ENCODE data around the gene PHLDA2.
A peak's percentile ranks its signal among the peaks of the same experiment; 100 is the strongest.

PHLDA2 gene

DNA sequence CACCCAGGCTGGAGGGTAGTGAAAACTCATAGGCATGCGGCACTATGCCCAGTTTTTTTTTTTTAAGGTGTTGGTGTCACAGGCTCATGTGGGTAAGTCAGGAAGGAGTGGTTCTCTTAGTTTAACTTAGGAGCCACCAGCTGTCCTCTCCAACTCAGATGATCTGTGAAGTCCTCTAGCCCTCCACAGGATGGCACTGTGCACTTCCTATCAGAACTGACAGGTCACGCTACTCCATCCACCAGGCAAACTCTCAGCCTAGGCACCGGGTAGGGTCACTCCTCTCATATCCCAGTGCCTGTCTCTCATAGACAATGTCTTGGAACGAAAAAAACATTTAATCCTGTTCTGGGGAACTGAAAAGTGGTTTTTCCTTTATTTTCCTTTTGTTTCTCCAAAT is 46.4 kb upstream of the PHLDA2 start:
- DNase-seq (peak; percentile 41), ATAC-seq (ENCODE audit: insufficient read depth, low read depth) (peak; percentile 87)
- H3K9ac ChIP-seq (ENCODE audit: low read depth, low read length), result no peak overlapping the region
- H3K36me3 ChIP-seq (ENCODE audit: insufficient read depth, low read length), result peaks cover 88% of the 10 kb centered on the region
- no peaks in the 10 kb centered on the region for H3K4me1 ChIP-seq (ENCODE audit: insufficient read depth, low read length)
- H2AFZ ChIP-seq (ENCODE audit: low read depth, low read length), result no peak overlapping the region
- H4K20me1 ChIP-seq (ENCODE audit: insufficient read depth, low read length), result peaks cover 75% of the 10 kb centered on the region
- no peak overlapping the region for H3K4me2 ChIP-seq (ENCODE audit: insufficient read depth, low read length)
- no peaks in the 10 kb centered on the region for H3K27me3 ChIP-seq (ENCODE audit: insufficient read depth, low read length, poor library complexity)
- no peaks in the 10 kb centered on the region for H3K9me3 ChIP-seq (ENCODE audit: insufficient read depth, low read length, severe bottlenecking)
- H3K4me3 ChIP-seq (ENCODE audit: low read depth in 1 of 2, low read length in 2 of 2), result no peak overlapping the region
- TF ChIP-seq, protein P1, sequence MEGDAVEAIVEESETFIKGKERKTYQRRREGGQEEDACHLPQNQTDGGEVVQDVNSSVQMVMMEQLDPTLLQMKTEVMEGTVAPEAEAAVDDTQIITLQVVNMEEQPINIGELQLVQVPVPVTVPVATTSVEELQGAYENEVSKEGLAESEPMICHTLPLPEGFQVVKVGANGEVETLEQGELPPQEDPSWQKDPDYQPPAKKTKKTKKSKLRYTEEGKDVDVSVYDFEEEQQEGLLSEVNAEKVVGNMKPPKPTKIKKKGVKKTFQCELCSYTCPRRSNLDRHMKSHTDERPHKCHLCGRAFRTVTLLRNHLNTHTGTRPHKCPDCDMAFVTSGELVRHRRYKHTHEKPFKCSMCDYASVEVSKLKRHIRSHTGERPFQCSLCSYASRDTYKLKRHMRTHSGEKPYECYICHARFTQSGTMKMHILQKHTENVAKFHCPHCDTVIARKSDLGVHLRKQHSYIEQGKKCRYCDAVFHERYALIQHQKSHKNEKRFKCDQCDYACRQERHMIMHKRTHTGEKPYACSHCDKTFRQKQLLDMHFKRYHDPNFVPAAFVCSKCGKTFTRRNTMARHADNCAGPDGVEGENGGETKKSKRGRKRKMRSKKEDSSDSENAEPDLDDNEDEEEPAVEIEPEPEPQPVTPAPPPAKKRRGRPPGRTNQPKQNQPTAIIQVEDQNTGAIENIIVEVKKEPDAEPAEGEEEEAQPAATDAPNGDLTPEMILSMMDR (IDR thresholded peaks at IDR 0.05; ENCODE audit: borderline replicate concordance, extremely low read depth, low read length, poor library complexity, severe bottlenecking), result peak; percentile 58
- no peak for TF ChIP-seq EZH2 (IDR thresholded peaks at IDR 0.05; ENCODE audit: borderline replicate concordance, low read depth, low read length, severe bottlenecking)
- peaks cover 95% of the 10 kb centered on the region for H3K79me2 ChIP-seq (ENCODE audit: insufficient read depth, low read length)
- no peak overlapping the region for H3K27ac ChIP-seq (ENCODE audit: low read length)

DNA sequence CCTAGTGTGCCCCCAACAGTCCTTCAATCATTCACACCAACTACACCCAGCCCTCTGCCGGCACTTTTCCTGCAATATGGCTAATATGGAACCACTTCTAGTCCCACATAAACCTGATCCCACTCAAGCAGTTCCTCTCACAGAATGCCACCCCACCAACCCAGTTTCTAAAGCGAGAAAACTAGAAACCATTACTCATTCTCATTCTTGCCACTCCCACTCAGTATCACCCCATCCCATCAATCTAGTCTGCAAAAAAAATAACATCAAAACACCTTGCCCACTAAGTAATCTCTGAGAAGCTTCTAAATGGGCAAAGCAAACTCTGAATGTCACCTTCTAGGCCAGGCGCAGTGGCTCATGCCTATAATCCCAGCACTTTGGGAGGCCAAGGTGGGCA is 45.1 kb upstream of the PHLDA2 start:
- ATAC-seq (ENCODE audit: insufficient read depth, low read depth) (no peak), DNase-seq (no peak)
- no peaks in the 10 kb centered on the region for H3K9me3 ChIP-seq (ENCODE audit: insufficient read depth, low read length, severe bottlenecking)
- H2AFZ ChIP-seq (ENCODE audit: low read depth, low read length), result no peak overlapping the region
- no peak for TF ChIP-seq EZH2 (IDR thresholded peaks at IDR 0.05; ENCODE audit: borderline replicate concordance, low read depth, low read length, severe bottlenecking)
- TF ChIP-seq, protein P1 (IDR thresholded peaks at IDR 0.05; ENCODE audit: borderline replicate concordance, extremely low read depth, low read length, poor library complexity, severe bottlenecking), result no peak
- peaks cover 95% of the 10 kb centered on the region for H3K79me2 ChIP-seq (ENCODE audit: insufficient read depth, low read length)
- no peaks in the 10 kb centered on the region for H3K27me3 ChIP-seq (ENCODE audit: insufficient read depth, low read length, poor library complexity)
- no peak overlapping the region for H3K4me2 ChIP-seq (ENCODE audit: insufficient read depth, low read length)
- H3K4me3 ChIP-seq (ENCODE audit: low read depth in 1 of 2, low read length in 2 of 2), result no peak overlapping the region
- H3K27ac ChIP-seq (ENCODE audit: low read length), result no peak overlapping the region
- peaks cover 99% of the 10 kb centered on the region for H3K36me3 ChIP-seq (ENCODE audit: insufficient read depth, low read length)
- no peaks in the 10 kb centered on the region for H3K4me1 ChIP-seq (ENCODE audit: insufficient read depth, low read length)
- no peak overlapping the region for H3K9ac ChIP-seq (ENCODE audit: low read depth, low read length)
- peaks cover 72% of the 10 kb centered on the region for H4K20me1 ChIP-seq (ENCODE audit: insufficient read depth, low read length)

DNA sequence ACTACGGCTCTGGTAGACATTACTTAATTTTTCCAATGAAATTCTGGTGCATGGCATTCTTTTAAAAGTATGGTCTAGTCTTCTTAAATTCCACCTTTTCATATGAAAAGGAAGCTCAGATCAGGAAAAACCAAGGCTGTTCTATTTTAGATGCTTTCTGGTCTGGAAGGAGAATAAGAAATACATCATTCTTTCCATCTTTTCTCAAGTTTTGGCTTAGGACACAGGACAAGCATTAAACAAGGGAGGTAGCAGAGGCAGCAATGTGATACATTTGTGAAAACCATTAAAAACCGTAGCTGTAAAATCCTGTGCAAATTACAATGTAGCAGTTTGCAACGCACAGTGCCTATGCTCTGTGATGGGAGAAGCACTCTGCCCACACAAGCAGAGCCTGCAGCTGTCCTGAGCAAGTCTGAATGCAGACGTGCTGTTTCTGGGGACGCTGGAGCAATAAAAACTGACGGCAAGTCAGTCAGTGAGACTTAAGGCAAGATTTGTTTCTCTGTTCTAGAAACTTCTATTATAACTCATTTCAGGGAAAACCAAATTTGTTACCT is 39.2 kb upstream of the PHLDA2 start:
- H3K36me3 ChIP-seq (ENCODE audit: insufficient read depth, low read length), result peaks cover 97% of the 10 kb centered on the region
- no peak overlapping the region for H3K4me3 ChIP-seq (ENCODE audit: low read depth in 1 of 2, low read length in 2 of 2)
- H3K79me2 ChIP-seq (ENCODE audit: insufficient read depth, low read length), result peaks cover 90% of the 10 kb centered on the region
- no peaks in the 10 kb centered on the region for H3K4me1 ChIP-seq (ENCODE audit: insufficient read depth, low read length)
- TF ChIP-seq, protein P1 (IDR thresholded peaks at IDR 0.05; ENCODE audit: borderline replicate concordance, extremely low read depth, low read length, poor library complexity, severe bottlenecking), result no peak
- no peak for TF ChIP-seq EZH2 (IDR thresholded peaks at IDR 0.05; ENCODE audit: borderline replicate concordance, low read depth, low read length, severe bottlenecking)
- no peak for DNase-seq
- H3K27ac ChIP-seq (ENCODE audit: low read length), result no peak overlapping the region
- no peaks in the 10 kb centered on the region for H3K9me3 ChIP-seq (ENCODE audit: insufficient read depth, low read length, severe bottlenecking)
- no peak overlapping the region for H2AFZ ChIP-seq (ENCODE audit: low read depth, low read length)
- H3K27me3 ChIP-seq (ENCODE audit: insufficient read depth, low read length, poor library complexity), result no peaks in the 10 kb centered on the region
- H4K20me1 ChIP-seq (ENCODE audit: insufficient read depth, low read length), result peaks cover 63% of the 10 kb centered on the region
- no peak overlapping the region for H3K9ac ChIP-seq (ENCODE audit: low read depth, low read length)
- no peak overlapping the region for H3K4me2 ChIP-seq (ENCODE audit: insufficient read depth, low read length)
- ATAC-seq (ENCODE audit: insufficient read depth, low read depth), result no peak

Measured in DND-41 (cell line).